Activated B cell treated with CpG ODN at 0.5 μM for 24 hours (primary cell): Measurements from ENCODE around the gene ERFL. TPM values are rescaled to one million over a fixed set of nuclear protein-coding genes. Genes with fewer than 3 reads are reported as not detected.

Experiments used
- ATAC-seq: fragments of 200-7000 bp; cut with Tn5 transposase; one replicate; pipeline ENCODE4 v1.10.0; 2021; ENCODE audit warnings: low read depth, mild to moderate bottlenecking, moderate library complexity
- CTCF ChIA-PET: fragments of 350-600 bp; sonication (Branson Sonifier 250); formaldehyde crosslinking; loops from one replicate; lab custom pipeline; 2021; ENCODE audit warnings: antibody characterized with exemption; lab: Charles Lee
- POLR2A ChIA-PET: fragments of 350-600 bp; sonication (Branson Sonifier 250); formaldehyde crosslinking; loops from one replicate; lab custom pipeline; 2021; ENCODE audit warnings: antibody characterized with exemption; lab: Charles Lee
- DNase-seq: peaks from one replicate; pipeline ENCODE4 v3.0.0; 2022
- H3K27ac Mint-ChIP-seq: one replicate; pipeline ENCODE4 v1.8.0; 2020; ENCODE audit warnings: mixed read lengths
- H3K27me3 Mint-ChIP-seq: one replicate; pipeline ENCODE4 v1.8.0; 2021; ENCODE audit warnings: mixed read lengths
- H3K36me3 Mint-ChIP-seq: one replicate; pipeline ENCODE4 v1.8.0; 2021; ENCODE audit warnings: low read depth, mixed read lengths
- H3K4me1 Mint-ChIP-seq: one replicate; pipeline ENCODE4 v1.8.0; 2021; ENCODE audit warnings: mixed read lengths
- H3K4me3 Mint-ChIP-seq: one replicate; pipeline ENCODE4 v1.8.0; 2020; ENCODE audit warnings: mild to moderate bottlenecking, mixed read lengths
- H3K9me3 Mint-ChIP-seq: one replicate; pipeline ENCODE4 v1.8.0; 2020; ENCODE audit warnings: mixed read lengths
- CTCF ChIP-seq: fragments of 200-600 bp; IDR thresholded peaks from one replicate; pipeline ENCODE4 v1.8.0; 2022; ENCODE audit warnings: antibody characterized with exemption, mild to moderate bottlenecking
- intact Hi-C: fragments of 100-400 bp; cut with micrococcal nuclease; formaldehyde crosslinking; loops from one replicate; pipeline ENCODE4 v1.15.1; 2024
- total RNA-seq: library from RNA; stranded (reverse); gene quantifications from 2 replicates; pipeline ENCODE4 v1.2.3, GENCODE V29; 2022

ERFL gene
- total RNA-seq, 1 donor from 2014 or later, result 1.1 TPM

GRCh38 chr19:41906916-41907680 is 21.2 kb downstream of the ERFL start:
- H3K27me3 Mint-ChIP-seq, result peaks cover 5% of the 10 kb centered on the region
- no peak for TF ChIP-seq CTCF
- no peaks in the 10 kb centered on the region for H3K9me3 Mint-ChIP-seq
- DNase-seq (no peak), ATAC-seq (no peak)
- H3K4me3 Mint-ChIP-seq, result no peak overlapping the region
- ChIA-PET POLR2A (interaction anchor here (0.7 to 1.5 kb wide), 2 partner anchors 17 to 30 kb away, joined by 3 to 4 read pairs; partner anchors contain the start of gene CD79A), CTCF (no interaction called here)
- intact Hi-C loops, result no loop called here
- no peak overlapping the region for H3K27ac Mint-ChIP-seq
- peaks cover 54% of the 10 kb centered on the region for H3K36me3 Mint-ChIP-seq
- H3K4me1 Mint-ChIP-seq, result peaks cover 25% of the 10 kb centered on the region

GRCh38 chr19:41906271-41906670 is 22.0 kb downstream of the ERFL start:
- no peak for DNase-seq
- TF ChIP-seq CTCF, result no peak
- POLR2A ChIA-PET, result interaction anchor here (0.7 to 1.5 kb wide), 3 partner anchors 16 to 41 kb away, joined by 3 to 4 read pairs (median 3); partner anchors contain the start of gene CD79A
- H3K36me3 Mint-ChIP-seq, result peaks cover 61% of the 10 kb centered on the region
- H3K27me3 Mint-ChIP-seq, result no peaks in the 10 kb centered on the region
- no peak overlapping the region for H3K4me3 Mint-ChIP-seq
- H3K27ac Mint-ChIP-seq, result no peak overlapping the region
- ATAC-seq, result no peak
- peaks cover 18% of the 10 kb centered on the region for H3K4me1 Mint-ChIP-seq
- intact Hi-C loops, result no loop called here
- H3K9me3 Mint-ChIP-seq, result no peaks in the 10 kb centered on the region
- CTCF ChIA-PET, result no interaction called here

DNA sequence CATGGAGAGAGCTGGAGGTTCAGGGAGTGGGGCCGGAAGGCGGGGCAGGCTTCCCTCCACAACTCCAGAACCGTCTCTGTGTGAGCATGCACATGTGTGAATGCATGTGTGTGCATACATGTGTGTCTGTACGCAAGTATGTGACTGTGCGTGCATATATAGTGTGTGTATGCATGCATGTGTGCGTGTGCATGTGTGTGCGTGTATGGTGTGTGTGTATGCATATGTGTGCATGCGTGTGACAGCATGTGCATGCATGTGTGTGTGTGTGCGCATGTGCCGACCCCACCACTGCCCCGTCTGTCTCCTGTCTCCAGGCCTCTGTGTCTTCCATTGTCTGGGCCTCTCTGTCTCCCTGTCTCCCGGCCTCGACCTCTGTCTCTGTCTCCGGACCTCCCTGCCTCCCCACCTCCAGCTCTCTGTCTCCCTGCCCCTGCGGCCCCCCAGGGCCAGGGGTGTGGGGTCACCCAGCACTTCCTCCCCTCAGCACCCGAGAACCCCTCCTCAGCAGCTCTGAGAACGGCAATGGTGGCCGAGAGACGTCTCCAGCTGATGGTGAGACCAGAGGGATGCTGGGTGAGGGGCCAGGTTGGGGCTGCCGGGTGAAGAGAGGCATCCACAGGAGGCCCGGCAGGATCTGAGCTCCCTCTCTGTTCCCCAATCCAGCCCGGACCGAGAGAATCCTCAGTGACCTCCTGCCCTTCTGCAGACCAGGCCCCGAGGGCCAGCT is 22.8 kb downstream of the ERFL start:
- POLR2A ChIA-PET, result interaction anchor here (0.7 to 1.5 kb wide), 2 partner anchors 28 to 40 kb away, joined by 3 to 4 read pairs; partner anchors contain the start of gene CD79A
- Mint-ChIP-seq H3K9me3 (no peaks in the 10 kb centered on the region), H3K4me3 (no peak overlapping the region), H3K4me1 (peaks cover 10% of the 10 kb centered on the region), H3K36me3 (peaks cover 65% of the 10 kb centered on the region), H3K27ac (no peak overlapping the region), H3K27me3 (no peaks in the 10 kb centered on the region)
- CTCF ChIA-PET, result no interaction called here
- DNase-seq (no peak), ATAC-seq (no peak)
- no peak for TF ChIP-seq CTCF
- intact Hi-C loops, result no loop called here

- peaks cover 6% of the 10 kb centered on the region for H3K4me1 Mint-ChIP-seq
- DNase-seq (no peak), ATAC-seq (no peak)
- H3K27ac Mint-ChIP-seq, result no peak overlapping the region
- ChIA-PET POLR2A (interaction anchor here (1.0 kb wide), 1 partner anchor 16 kb away, joined by 3 read pairs; no protein-coding TSS in a partner anchor), CTCF (no interaction called here)
- H3K36me3 Mint-ChIP-seq, result peaks cover 75% of the 10 kb centered on the region
- H3K9me3 Mint-ChIP-seq, result no peaks in the 10 kb centered on the region
- no peak overlapping the region for H3K4me3 Mint-ChIP-seq
- TF ChIP-seq CTCF, result no peak
- intact Hi-C loops, result no loop called here
- H3K27me3 Mint-ChIP-seq, result no peaks in the 10 kb centered on the region
Observed at GRCh38 chr19:41904118-41904870, 24.0 kb downstream of the ERFL start.
